Mesenchymal stem cell (in vitro differentiated cells and primary cell): ENCODE measurements around the gene LDLRAD2.
"Not testable (repeated sequence)": the region's sequence is repeated elsewhere in the genome, so short reads cannot be mapped to it uniquely, and the experiment has no call there.

Source experiments
- DNase-seq: peaks from one replicate; pipeline ENCODE4 v3.0.0-alpha.2; 2013
- H2AFZ ChIP-seq: one replicate; pipeline ENCODE4 v1.6.1; 2013; ENCODE audit warnings: low read depth, mild to moderate bottlenecking, control low read depth, inconsistent platforms, low read length, moderate library complexity
- H2AK5ac ChIP-seq: 2 replicates; pipeline ENCODE4 v1.6.1; 2013; ENCODE audit warnings: low read length, moderate library complexity, mild to moderate bottlenecking, inconsistent platforms; ENCODE audit not compliant: severe bottlenecking
- H2BK120ac ChIP-seq: one replicate; pipeline ENCODE4 v1.6.1; 2013; ENCODE audit warnings: low read depth, mild to moderate bottlenecking, inconsistent platforms, low read length, moderate library complexity
- H2BK12ac ChIP-seq, 2 experiments: one replicate each; pipeline ENCODE4 v1.6.1; 2013; ENCODE audit warnings: inconsistent platforms in 2 of 2, low read length in 2 of 2, mild to moderate bottlenecking in 2 of 2, moderate library complexity in 2 of 2, control low read depth in 1 of 2
- H2BK15ac ChIP-seq: one replicate; pipeline ENCODE4 v1.6.1; 2013; ENCODE audit warnings: mild to moderate bottlenecking, low read depth, inconsistent platforms; ENCODE audit not compliant: poor library complexity, severe bottlenecking
- H2BK5ac ChIP-seq: 2 replicates; pipeline ENCODE4 v1.6.1; 2013; ENCODE audit warnings: low read depth, mild to moderate bottlenecking, low read length, control low read depth, inconsistent platforms; ENCODE audit not compliant: poor library complexity, severe bottlenecking
- H3K14ac ChIP-seq, 2 experiments: one replicate each; pipeline ENCODE4 v1.6.1; 2013; ENCODE audit warnings: inconsistent platforms in 2 of 2, low read length in 2 of 2, control low read depth in 1 of 2, mild to moderate bottlenecking in 1 of 2, moderate library complexity in 1 of 2
- H3K18ac ChIP-seq, 2 experiments: one replicate each; pipeline ENCODE4 v1.6.1; 2013; ENCODE audit warnings: inconsistent platforms in 2 of 2, low read length in 2 of 2, control low read depth in 1 of 2, low read depth in 1 of 2, mild to moderate bottlenecking in 1 of 2
- H3K23ac ChIP-seq, 2 experiments: one replicate each; pipeline ENCODE4 v1.6.1; 2013; ENCODE audit warnings: inconsistent platforms in 2 of 2, low read length in 2 of 2, mild to moderate bottlenecking in 2 of 2, moderate library complexity in 2 of 2, control low read depth in 1 of 2
- H3K27ac ChIP-seq: 2 replicates; pipeline ENCODE4 v1.5.1; 2013; ENCODE audit warnings: mild to moderate bottlenecking, moderate library complexity, low read length, control low read depth, inconsistent platforms; ENCODE audit not compliant: poor library complexity, severe bottlenecking
- H3K27me3 ChIP-seq, 2 experiments: 2 replicates each; pipeline versions ENCODE4 v1.6.1 to v1.7.0; 2013; ENCODE audit warnings: low read length in 2 of 2, mild to moderate bottlenecking in 2 of 2, moderate library complexity in 2 of 2, control low read depth in 1 of 2, inconsistent platforms in 1 of 2; ENCODE audit not compliant: control insufficient read depth in 1 of 2, insufficient read depth in 1 of 2
- H3K36me3 ChIP-seq, 2 experiments: 2 replicates each; pipeline versions ENCODE4 v1.6.1 to v1.7.0; 2013; ENCODE audit warnings: low read length in 2 of 2, control low read depth in 1 of 2, inconsistent platforms in 1 of 2, low read depth in 1 of 2, mild to moderate bottlenecking in 1 of 2; ENCODE audit not compliant: insufficient read depth in 2 of 2, control insufficient read depth in 1 of 2
- H3K4ac ChIP-seq, 2 experiments: one replicate each; pipeline ENCODE4 v1.6.1; 2013; ENCODE audit warnings: inconsistent platforms in 2 of 2, low read length in 2 of 2, mild to moderate bottlenecking in 2 of 2, moderate library complexity in 2 of 2, control low read depth in 1 of 2, low read depth in 1 of 2
- H3K4me1 ChIP-seq: 2 replicates; pipeline ENCODE4 v1.6.1; 2013; ENCODE audit warnings: low read depth, low read length, control low read depth; ENCODE audit not compliant: control insufficient read depth, insufficient read depth
- H3K4me2 ChIP-seq: 2 replicates; pipeline ENCODE4 v1.6.1; 2013; ENCODE audit warnings: low read length, mild to moderate bottlenecking, inconsistent platforms; ENCODE audit not compliant: poor library complexity, severe bottlenecking
- H3K4me3 ChIP-seq, 2 experiments: 2 replicates each; pipeline versions ENCODE4 v1.5.1 to v1.7.0; 2013; ENCODE audit warnings: low read length in 2 of 2, mild to moderate bottlenecking in 2 of 2, control low read depth in 1 of 2, low read depth in 1 of 2; ENCODE audit not compliant: insufficient read depth in 1 of 2
- H3K79me1 ChIP-seq: replicated peaks from 2 replicates; pipeline ENCODE4 v1.6.1; 2013; ENCODE audit warnings: mild to moderate bottlenecking, control low read depth, low read length, inconsistent platforms; ENCODE audit not compliant: poor library complexity, severe bottlenecking
- H3K9ac ChIP-seq: 2 replicates; pipeline ENCODE4 v1.7.0; 2013; ENCODE audit warnings: mild to moderate bottlenecking, low read length, moderate library complexity
- H3K9me3 ChIP-seq: 2 replicates; pipeline ENCODE4 v1.7.0; 2013; ENCODE audit warnings: mild to moderate bottlenecking, low read length; ENCODE audit not compliant: control insufficient read depth
- H4K8ac ChIP-seq: one replicate; pipeline ENCODE4 v1.6.1; 2013; ENCODE audit warnings: inconsistent platforms, mild to moderate bottlenecking, low read length, moderate library complexity
- H4K91ac ChIP-seq: one replicate; pipeline ENCODE4 v1.6.1; 2013; ENCODE audit warnings: mild to moderate bottlenecking, low read length, inconsistent platforms
- WGBS: methylation state at CpG from one replicate; pipeline ENCODE4 v1.1.7; 2013; ENCODE audit warnings: mixed read lengths; 5-methylcytosine and 5-hydroxymethylcytosine counted together

LDLRAD2 gene

GRCh38 chr1:21764615-21765423, 47.2 kb upstream of the LDLRAD2 start:
- no peak overlapping the region for H2BK5ac ChIP-seq
- H3K4me3 ChIP-seq: no peak overlapping the region
- H4K91ac ChIP-seq: no peak overlapping the region
- H3K4ac ChIP-seq: no peak overlapping the region
- H2BK120ac ChIP-seq: no peak overlapping the region
- no peak overlapping the region for H2BK15ac ChIP-seq
- no peak overlapping the region for H2BK12ac ChIP-seq
- peak overlapping the region; percentile 47 for H2AK5ac ChIP-seq
- DNase-seq: peak; percentile 49
- H3K9ac ChIP-seq: peak overlapping the region; percentile 45
- no peak overlapping the region for H3K23ac ChIP-seq
- no peaks in the 10 kb centered on the region for H3K27me3 ChIP-seq
- peaks cover 7% of the 10 kb centered on the region for H3K4me1 ChIP-seq
- 85% methylated on average over 13 of the region's 13 CpGs for WGBS
- no peak overlapping the region for H3K18ac ChIP-seq
- H3K36me3 ChIP-seq: peaks cover 4 to 7% of the 10 kb centered on the region in 2 experiments
- H2AFZ ChIP-seq: no peak overlapping the region
- H3K4me2 ChIP-seq: no peak overlapping the region
- no peak overlapping the region for H4K8ac ChIP-seq
- H3K27ac ChIP-seq: no peak overlapping the region
- peaks cover 4% of the 10 kb centered on the region for H3K79me1 ChIP-seq
- no peak overlapping the region for H3K14ac ChIP-seq
- no peaks in the 10 kb centered on the region for H3K9me3 ChIP-seq

GRCh38 chr1:21766210-21766609, 45.9 kb upstream of the LDLRAD2 start:
- Histone ChIP-seq H2AFZ (no peak overlapping the region), H3K4me1 (peaks cover 7% of the 10 kb centered on the region), H3K23ac (no peak overlapping the region), H3K4ac (no peak overlapping the region), H3K9ac (no peak overlapping the region), H3K4me3 (no peak overlapping the region), H3K36me3 (peaks cover 4 to 7% of the 10 kb centered on the region in 2 experiments), H3K14ac (no peak overlapping the region), H3K18ac (no peak overlapping the region), H3K27me3 (no peaks in the 10 kb centered on the region), H3K79me1 (peaks cover 4% of the 10 kb centered on the region), H3K4me2 (no peak overlapping the region), H2AK5ac (no peak overlapping the region), H4K91ac (no peak overlapping the region), H2BK120ac (no peak overlapping the region), H2BK15ac (no peak overlapping the region), H4K8ac (no peak overlapping the region), H2BK5ac (no peak overlapping the region), H3K27ac (no peak overlapping the region), H3K9me3 (no peaks in the 10 kb centered on the region), H2BK12ac (no peak overlapping the region)
- DNase-seq: no peak
- 98% methylated on average over 4 of the region's 4 CpGs for WGBS

- not testable (repeated sequence) for H2AFZ ChIP-seq, H3K79me1 ChIP-seq, H3K9ac ChIP-seq, H2BK5ac ChIP-seq, DNase-seq, H3K9me3 ChIP-seq, H4K91ac ChIP-seq, H3K4me3 ChIP-seq, H3K23ac ChIP-seq, H3K4me2 ChIP-seq, H3K4me1 ChIP-seq, H2BK120ac ChIP-seq, H3K27me3 ChIP-seq, H3K18ac ChIP-seq, H2BK15ac ChIP-seq, H3K14ac ChIP-seq, H3K4ac ChIP-seq, H3K36me3 ChIP-seq, H2BK12ac ChIP-seq, H3K27ac ChIP-seq, H4K8ac ChIP-seq, H2AK5ac ChIP-seq
- WGBS: 98% methylated on average over 6 of the region's 8 CpGs
These were observed 45.0 kb upstream of the LDLRAD2 start for GRCh38 chr1:21767106-21767505.

- no peak overlapping the region for H2BK5ac ChIP-seq
- H2BK15ac ChIP-seq: no peak overlapping the region
- no peak overlapping the region for H2BK120ac ChIP-seq
- H4K8ac ChIP-seq: no peak overlapping the region
- no peak overlapping the region for H3K4ac ChIP-seq
- H3K27ac ChIP-seq: no peak overlapping the region
- no peak overlapping the region for H4K91ac ChIP-seq
- no peak overlapping the region for H3K9ac ChIP-seq
- no peak overlapping the region for H3K18ac ChIP-seq
- no peak overlapping the region for H2AFZ ChIP-seq
- H3K23ac ChIP-seq: no peak overlapping the region
- H3K9me3 ChIP-seq: no peaks in the 10 kb centered on the region
- WGBS: 100% methylated on average over 2 of the region's 2 CpGs
- H3K36me3 ChIP-seq: peaks cover 4 to 9% of the 10 kb centered on the region in 2 experiments
- no peaks in the 10 kb centered on the region for H3K27me3 ChIP-seq
- H2AK5ac ChIP-seq: no peak overlapping the region
- H3K79me1 ChIP-seq: no peaks in the 10 kb centered on the region
- no peak overlapping the region for H3K4me2 ChIP-seq
- no peak overlapping the region for H2BK12ac ChIP-seq
- no peak overlapping the region for H3K4me3 ChIP-seq
- H3K14ac ChIP-seq: no peak overlapping the region
- H3K4me1 ChIP-seq: peaks cover 8% of the 10 kb centered on the region
- no peak for DNase-seq
These were observed 41.9 kb upstream of the LDLRAD2 start for GRCh38 chr1:21770201-21770600.
